HL-60 (cell line): ENCODE data around the gene CPNE6.

Experiments used
- SPI1 ChIP-seq: IDR thresholded peaks from 2 replicates; pipeline ENCODE4 v1.6.1; 2012; ENCODE audit warnings: low read depth, mild to moderate bottlenecking, borderline replicate concordance
- TF ChIP-seq, protein P1 (sequence below): IDR thresholded peaks from one replicate; pipeline ENCODE4 v1.5.1; 2011; ENCODE audit warnings: low read length, control low read depth, inconsistent platforms; ENCODE audit not compliant: insufficient read depth

DNA sequence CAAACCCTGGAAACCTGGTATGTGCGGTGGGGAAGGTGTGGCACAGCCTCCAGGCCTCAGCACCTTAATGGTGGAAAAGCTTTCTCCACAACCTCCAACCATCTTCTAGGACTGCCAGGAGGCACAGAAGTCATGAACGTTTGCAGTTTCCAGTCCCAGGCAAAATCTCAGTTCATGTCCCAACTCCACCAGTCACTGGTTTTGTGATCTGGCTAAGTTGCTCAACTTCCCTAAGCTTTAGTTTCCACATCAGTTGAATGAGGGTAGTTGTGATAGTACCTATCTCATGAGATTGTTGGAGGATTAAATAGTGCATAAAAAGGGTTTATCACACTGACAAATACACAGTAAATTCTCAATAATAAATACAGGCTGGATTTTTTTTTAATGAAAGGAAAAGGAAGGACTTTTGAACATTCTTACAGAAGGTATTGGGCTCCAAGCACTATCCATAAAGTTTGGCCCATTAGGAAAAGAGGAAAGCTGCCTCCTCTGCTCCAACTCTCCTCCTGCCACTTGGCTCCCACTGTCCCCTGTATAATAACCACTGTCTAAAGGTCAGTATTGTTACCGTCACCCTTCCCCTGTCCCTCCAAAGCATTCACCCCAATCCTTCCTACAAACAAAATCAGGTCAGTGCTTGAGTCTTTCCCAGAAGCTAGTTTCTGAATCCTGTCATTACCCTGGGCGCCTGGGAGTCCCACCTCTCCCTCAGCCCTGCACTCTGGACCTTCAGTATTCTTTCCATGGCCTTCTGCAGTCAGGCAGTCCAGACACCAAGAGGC lies 29.0 kb downstream of the CPNE6 start:
- no peak for TF ChIP-seq SPI1
- TF ChIP-seq, protein P1, sequence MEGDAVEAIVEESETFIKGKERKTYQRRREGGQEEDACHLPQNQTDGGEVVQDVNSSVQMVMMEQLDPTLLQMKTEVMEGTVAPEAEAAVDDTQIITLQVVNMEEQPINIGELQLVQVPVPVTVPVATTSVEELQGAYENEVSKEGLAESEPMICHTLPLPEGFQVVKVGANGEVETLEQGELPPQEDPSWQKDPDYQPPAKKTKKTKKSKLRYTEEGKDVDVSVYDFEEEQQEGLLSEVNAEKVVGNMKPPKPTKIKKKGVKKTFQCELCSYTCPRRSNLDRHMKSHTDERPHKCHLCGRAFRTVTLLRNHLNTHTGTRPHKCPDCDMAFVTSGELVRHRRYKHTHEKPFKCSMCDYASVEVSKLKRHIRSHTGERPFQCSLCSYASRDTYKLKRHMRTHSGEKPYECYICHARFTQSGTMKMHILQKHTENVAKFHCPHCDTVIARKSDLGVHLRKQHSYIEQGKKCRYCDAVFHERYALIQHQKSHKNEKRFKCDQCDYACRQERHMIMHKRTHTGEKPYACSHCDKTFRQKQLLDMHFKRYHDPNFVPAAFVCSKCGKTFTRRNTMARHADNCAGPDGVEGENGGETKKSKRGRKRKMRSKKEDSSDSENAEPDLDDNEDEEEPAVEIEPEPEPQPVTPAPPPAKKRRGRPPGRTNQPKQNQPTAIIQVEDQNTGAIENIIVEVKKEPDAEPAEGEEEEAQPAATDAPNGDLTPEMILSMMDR, result no peak
